GM19468 (cell line): ENCODE measurements around the gene BPIFA1.

Experiments used
- ATAC-seq: cut with Tn5 transposase; IDR thresholded peaks from one replicate; pipeline ENCODE4 v1.9.1; 2021; ENCODE audit warnings: mild to moderate bottlenecking, moderate library complexity, moderate number of reproducible peaks; ENCODE audit not compliant: unreplicated experiment; ENCODE audit errors: extremely low read depth

BPIFA1 gene

DNA sequence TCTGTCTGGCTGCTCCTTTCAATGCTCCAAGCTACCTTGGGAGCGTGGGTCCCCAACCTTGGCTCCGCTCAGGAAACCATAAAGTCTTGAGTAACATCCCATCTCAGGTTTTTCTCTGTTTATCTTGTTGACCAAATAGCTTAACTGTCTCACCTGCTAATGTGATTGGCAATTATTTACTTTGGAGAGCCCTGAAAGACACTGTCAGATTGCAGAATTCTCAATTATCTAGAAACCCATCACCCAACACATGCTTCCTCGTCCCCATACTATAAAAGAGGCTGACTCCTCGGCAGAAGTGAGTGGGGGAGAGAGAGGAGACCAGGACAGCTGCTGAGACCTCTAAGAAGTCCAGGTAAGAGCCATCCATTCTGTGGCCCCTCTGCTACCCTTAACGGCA is at the start of gene BPIFA1:
TSS of gene BPIFA1 (plus strand) at position 301 of the 400 bp plus-strand sequence. CDS start 1,716 bp downstream, outside the sequence.
- ATAC-seq, result no peak

DNA sequence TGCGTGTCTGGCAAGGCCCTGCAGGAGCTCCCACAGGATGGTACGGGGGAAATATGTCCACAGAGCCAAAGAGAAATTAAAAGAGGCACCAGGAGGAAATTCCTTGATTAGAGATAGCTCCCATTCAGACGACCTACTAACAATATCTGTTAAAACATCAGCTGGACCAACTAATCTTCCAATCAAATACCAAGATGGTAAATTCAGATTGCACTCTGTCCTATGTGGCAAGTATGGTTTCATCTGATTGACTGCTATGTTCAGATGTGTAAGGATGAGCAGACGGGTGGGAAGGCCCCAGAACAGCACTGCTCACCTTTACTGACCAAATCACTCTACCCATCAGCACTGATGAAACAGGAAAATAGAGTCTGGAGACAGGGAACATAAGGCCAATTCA is 48.3 kb upstream of the BPIFA1 start:
- no peak for ATAC-seq

DNA sequence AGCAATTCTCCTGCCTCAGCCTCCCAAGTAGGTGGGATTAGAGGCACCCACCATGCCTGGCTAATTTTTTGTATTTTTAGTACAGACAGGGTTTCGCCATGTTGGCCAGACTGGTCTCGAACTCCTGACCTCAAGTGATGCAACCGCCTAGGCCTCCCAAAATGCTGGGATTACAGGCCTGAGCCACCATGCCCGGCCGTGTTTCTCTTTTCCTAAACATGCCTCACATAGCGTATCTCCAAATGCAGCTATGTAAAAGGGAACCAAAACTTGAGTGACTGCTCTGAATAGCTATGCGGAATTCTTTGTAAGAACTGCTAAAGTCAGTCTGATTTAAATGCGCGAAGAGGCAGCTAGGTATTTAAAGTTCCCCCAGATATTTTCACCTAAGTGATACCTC is 47.4 kb upstream of the BPIFA1 start:
- ATAC-seq, result no peak

DNA sequence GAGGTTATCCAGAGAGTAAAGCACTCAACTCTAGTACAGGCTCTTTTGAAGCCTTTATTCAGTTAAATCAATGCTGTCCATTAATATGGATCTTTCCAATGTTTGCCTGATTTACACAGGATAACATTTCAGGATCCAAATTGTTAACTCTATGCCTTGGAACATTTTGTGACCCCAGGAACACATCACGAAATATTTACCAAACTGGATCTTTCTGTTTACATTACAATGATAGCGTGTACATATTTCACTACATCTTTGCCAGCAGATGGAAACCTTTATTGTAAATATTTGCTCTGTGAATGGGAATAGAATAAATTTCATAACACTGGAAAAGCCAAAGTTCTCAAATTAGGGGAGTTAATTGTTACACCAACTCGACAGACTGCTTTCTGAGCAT is 44.3 kb upstream of the BPIFA1 start:
- ATAC-seq, result no peak

DNA sequence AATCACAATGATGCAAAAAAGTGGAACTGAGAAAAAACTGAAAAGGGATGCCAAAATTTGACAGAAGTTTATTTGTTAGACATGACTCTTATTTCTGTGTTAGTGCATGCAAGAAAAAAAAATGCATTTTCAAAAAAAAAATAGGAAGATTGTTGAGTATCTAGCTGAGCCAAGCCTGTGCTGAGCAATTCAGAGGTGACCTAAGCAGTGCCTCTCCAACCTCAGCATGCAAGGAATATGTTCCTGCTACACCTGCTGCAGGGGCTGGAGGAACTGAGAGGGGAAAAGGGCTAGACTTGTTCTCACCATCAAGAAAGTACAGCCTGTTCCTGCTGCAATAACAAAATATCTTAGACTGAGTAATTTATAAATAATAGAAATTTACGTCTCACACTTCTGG is 43.8 kb upstream of the BPIFA1 start:
- no peak for ATAC-seq

- no peak for ATAC-seq
Measured at GRCh38 chr20:33192912-33193501, 42.8 kb upstream of the BPIFA1 start.

DNA sequence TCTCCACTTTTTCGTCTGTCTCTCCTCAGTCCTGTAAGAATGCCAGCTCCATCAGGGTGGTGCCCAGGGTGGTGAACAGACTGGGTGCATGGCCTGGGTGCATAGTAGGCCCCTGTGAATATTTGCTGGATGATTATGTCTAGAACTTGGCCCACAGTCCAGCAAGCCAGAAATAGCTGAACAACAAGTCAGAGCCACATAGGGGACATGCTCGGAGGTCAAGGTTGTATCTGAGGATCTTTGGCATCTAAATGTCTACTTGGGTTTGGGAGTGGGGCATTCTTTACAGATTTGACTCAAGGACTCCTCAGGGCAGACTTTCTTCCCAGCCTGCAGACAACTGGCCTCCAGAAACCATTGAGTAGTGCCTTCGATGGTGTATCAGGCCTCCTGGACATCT is 36.8 kb upstream of the BPIFA1 start:
- ATAC-seq, result no peak

- no peak for ATAC-seq
Measured at GRCh38 chr20:33202451-33202850, 33.3 kb upstream of the BPIFA1 start.

DNA sequence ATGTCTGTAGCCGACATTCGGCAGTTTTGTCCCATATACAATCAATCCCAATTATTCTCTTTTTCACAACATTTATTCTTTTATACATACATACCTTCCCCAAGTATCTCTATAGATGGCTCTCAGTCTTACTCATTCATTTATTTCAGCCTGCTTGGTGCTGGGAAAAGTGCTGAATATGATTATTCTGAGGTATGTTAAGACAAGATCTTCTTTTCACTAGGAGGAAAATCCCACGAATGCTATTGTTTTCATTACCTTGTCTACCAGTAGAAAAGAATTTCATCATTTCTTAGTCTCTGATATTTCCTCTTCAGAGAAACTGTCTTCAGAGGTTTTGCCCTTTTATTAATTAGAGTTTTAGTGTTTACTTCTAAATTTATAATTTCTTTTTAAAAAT is 32.4 kb upstream of the BPIFA1 start:
- no peak for ATAC-seq

DNA sequence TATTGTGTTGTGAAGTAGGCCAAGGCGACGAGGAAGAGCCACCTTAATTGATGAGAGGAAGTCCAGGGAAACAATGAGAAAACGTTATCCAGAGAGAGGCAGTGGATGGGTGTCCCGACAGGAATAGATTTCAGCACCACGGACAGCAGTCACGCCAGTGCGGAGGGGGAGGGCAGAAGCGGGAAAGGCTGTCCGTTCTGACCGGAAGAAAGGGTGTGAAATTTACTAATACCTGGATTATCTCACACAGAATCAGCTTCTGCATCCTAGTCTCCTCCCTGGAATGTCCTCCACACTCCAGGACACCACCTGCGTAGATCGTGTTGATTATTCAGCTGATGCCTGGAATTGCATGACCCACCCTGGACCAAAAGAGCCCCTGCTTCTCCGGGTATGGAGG is 26.0 kb upstream of the BPIFA1 start:
- ATAC-seq, result no peak

- no peak for ATAC-seq
Measured at GRCh38 chr20:33210371-33210770, 25.4 kb upstream of the BPIFA1 start.

DNA sequence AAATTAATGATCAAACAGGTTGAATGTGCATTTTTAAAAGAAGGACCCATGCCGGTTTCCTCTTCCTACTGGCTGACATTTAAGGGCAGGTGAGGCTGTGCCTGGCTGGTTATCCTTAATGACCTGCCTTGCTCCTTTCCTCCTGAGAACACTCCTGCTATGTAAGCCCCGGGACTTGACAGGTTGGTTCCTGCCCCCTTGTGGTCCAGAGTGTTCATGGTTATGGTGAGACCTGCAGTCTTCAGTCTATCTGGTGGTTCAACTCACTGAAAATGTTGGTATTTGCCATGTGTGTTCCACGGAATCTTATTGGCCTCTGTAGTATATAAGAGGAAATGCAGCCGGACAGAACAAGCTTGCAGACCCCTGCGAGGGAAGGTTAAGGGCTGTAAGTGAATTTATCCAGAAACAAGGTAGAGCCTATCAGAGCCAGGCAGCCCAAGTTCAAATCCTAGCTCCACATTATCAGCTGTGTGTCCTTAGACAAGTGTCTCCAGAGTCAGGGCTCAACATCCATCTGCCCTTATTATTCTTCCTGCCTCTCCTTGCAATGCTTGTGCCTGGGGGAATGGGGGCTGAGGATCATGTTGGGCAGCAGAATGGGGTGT is 23.9 kb upstream of the BPIFA1 start:
- ATAC-seq, result no peak

DNA sequence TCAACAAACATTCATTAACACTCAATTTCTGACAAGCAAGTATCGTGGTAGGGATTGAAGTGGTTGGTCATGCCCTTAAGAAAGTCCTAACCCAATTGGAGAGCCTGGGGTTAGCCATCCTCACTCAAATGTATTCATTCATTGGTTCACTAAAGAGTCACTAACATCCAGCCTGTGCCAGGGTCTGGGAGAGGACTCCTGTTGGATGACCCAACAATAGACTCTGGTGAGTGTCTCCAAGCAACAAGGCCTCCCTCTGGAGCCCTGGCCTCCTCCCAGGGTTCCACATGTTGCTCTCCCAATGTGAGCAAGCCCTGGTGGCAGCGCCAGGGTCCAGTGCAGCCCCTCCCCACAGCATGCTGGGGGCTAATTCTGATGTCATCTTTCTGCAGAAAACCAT is 18.7 kb upstream of the BPIFA1 start, which contains the start of gene BPIFA3:
TSS of gene BPIFA3 (plus strand) at position 301 of the 400 bp plus-strand sequence. CDS start 185 bp downstream, outside the sequence.
- no peak for ATAC-seq

GRCh38 chr20:33224399-33224798 is 11.4 kb upstream of the BPIFA1 start:
- ATAC-seq, result no peak

DNA sequence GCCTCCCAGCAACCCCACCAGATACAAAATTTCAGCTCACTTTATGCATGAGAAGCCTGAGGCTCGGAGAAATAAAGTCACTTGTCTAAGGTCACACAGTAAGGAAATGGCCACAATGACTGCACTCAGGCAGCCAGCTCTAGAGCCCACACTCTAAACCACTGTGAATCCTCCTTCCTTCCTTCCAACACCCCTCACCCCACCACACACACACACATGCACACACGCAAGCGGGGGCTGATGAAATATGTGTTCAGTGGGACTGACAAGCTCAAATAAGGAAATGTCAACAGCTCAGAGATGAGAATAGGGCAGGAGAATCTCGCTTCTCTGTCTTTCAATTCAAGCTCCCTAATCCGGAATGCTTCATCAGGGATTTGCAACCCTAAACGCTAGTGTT is 6.0 kb upstream of the BPIFA1 start:
- ATAC-seq, result no peak

DNA sequence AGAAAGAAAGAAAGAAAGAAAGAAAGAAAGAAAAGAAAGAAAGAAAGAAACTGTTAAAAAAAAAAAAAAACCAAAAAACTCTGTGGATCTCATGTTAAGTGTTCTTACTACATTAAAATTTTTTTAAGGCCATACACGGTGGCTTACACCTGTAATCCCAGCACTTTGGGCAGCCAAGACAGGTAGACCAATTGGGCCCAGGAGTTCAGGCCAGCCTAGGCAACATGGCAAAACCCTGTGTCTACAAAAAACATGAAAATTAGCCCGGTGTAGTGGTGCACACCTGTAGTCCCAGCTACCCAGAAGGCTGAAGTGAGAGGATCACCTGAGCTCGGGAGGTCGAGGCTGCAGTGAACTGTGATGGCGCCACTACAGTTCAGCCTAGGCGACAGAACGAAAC is 4.6 kb upstream of the BPIFA1 start:
- ATAC-seq, result no peak

GRCh38 chr20:33232486-33233072 is 3.2 kb upstream of the BPIFA1 start:
- no peak for ATAC-seq

DNA sequence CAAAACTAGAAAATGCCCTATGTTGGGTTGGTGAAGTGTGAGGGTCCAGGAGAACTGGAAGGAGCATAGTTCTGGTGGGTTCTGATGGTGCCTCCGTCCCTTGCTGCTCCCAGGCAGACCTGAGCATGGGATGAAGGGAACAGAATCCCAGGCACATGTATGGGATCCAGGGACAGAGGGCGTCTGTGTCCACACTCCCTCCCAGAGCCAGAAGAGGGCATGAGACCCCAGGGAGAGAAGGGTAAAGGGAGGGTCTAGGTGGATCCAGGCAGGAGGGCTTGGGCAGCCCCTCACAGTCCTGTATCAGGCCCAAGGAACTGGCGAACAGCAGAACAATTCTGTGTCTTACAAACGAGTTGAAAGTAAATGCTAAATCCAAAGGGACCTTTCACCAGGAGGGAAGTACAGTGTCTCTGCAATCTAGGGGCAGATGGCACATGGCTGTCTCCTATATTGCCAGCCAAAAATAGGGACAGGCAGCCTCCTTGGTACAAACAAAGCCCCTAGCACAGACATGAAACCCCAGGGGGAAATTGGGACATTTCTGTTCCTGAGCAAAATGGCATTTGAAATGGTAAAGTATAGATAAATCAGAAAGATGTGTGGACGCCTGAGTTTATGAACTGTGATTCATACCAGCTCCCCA is 2.5 kb upstream of the BPIFA1 start:
- no peak for ATAC-seq

GRCh38 chr20:33234050-33234449 is 1.7 kb upstream of the BPIFA1 start:
- ATAC-seq, result no peak

DNA sequence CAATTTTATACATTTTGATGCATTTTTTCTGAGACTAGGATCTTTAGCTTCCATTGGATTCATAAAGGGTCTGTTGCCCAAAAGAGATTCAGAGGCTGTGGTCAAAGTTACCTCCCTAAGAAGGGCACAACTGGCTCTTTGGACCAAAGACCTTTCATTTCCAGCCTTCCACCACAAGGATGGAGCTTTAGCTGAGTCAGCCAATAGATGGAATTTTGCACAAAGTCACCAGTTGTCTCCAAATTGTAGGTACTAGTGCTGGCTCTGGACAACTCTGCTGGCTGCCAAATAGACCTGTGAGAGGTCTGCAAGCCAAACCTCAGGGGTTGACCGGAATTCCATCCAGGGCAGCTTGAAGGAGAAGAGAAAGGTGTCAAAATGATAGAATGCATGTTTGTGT is 555 bp downstream of the BPIFA1 start:
- no peak for ATAC-seq

DNA sequence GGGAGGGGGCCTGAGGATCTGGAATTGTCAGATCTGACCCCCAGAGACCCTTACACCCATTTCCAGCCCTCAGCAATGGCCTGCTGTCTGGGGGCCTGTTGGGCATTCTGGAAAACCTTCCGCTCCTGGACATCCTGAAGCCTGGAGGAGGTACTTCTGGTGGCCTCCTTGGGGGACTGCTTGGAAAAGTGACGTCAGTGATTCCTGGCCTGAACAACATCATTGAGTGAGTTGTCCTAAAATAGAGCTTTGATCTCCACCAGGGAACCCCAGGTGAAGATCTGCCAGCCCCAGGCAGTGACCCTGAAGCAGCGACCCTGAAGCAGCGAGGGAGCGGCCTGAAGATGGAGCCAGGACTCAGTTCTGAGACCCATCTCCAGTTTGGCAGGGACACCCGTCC is 2.2 kb downstream of the BPIFA1 start:
- no peak for ATAC-seq
